ENCODE data around the gene CPNE2.
"Not testable (repeated sequence)": the region's sequence is repeated elsewhere in the genome, so short reads cannot be mapped to it uniquely, and the experiment has no call there.

CPNE2 gene

GRCh38 chr16:57108432-57108831, 16.0 kb downstream of the CPNE2 start:
- Histone ChIP-seq H3K27ac (ENCODE audit: low read depth, low read length) (no peak overlapping the region), H3K27me3 (ENCODE audit: control insufficient read depth, insufficient read depth, low read length) (no peaks in the 10 kb centered on the region), H3K4me3 (ENCODE audit: low read length) (no peak overlapping the region), H3K9ac (ENCODE audit: low read length) (no peak overlapping the region), H3K36me3 (ENCODE audit: control insufficient read depth, insufficient read depth, low read length) (no peaks in the 10 kb centered on the region), H3K4me1 (ENCODE audit: control insufficient read depth, insufficient read depth, low read length) (no peaks in the 10 kb centered on the region)

- H3K4me3 ChIP-seq (ENCODE audit: low read length); H3K4me1 ChIP-seq (ENCODE audit: control insufficient read depth, insufficient read depth, low read length); H3K27ac ChIP-seq (ENCODE audit: low read depth, low read length); H3K27me3 ChIP-seq (ENCODE audit: control insufficient read depth, insufficient read depth, low read length); H3K9ac ChIP-seq (ENCODE audit: low read length); H3K36me3 ChIP-seq (ENCODE audit: control insufficient read depth, insufficient read depth, low read length): not testable (repeated sequence)
Measured at GRCh38 chr16:57109259-57110105, 17.1 kb downstream of the CPNE2 start.

GRCh38 chr16:57110937-57111336, 18.6 kb downstream of the CPNE2 start:
- Histone ChIP-seq H3K27ac (ENCODE audit: low read depth, low read length) (no peak overlapping the region), H3K4me1 (ENCODE audit: control insufficient read depth, insufficient read depth, low read length) (no peaks in the 10 kb centered on the region), H3K27me3 (ENCODE audit: control insufficient read depth, insufficient read depth, low read length) (no peaks in the 10 kb centered on the region), H3K4me3 (ENCODE audit: low read length) (no peak overlapping the region), H3K9ac (ENCODE audit: low read length) (no peak overlapping the region), H3K36me3 (ENCODE audit: control insufficient read depth, insufficient read depth, low read length) (peaks cover 4% of the 10 kb centered on the region)

GRCh38 chr16:57111420-57111819, 19.0 kb downstream of the CPNE2 start:
- Histone ChIP-seq H3K4me1 (ENCODE audit: control insufficient read depth, insufficient read depth, low read length) (no peaks in the 10 kb centered on the region), H3K27ac (ENCODE audit: low read depth, low read length) (no peak overlapping the region), H3K9ac (ENCODE audit: low read length) (no peak overlapping the region), H3K4me3 (ENCODE audit: low read length) (no peak overlapping the region), H3K36me3 (ENCODE audit: control insufficient read depth, insufficient read depth, low read length) (peaks cover 4% of the 10 kb centered on the region), H3K27me3 (ENCODE audit: control insufficient read depth, insufficient read depth, low read length) (no peaks in the 10 kb centered on the region)

GRCh38 chr16:57112403-57113041, 20.1 kb downstream of the CPNE2 start:
- Histone ChIP-seq H3K9ac (ENCODE audit: low read length) (no peak overlapping the region), H3K4me3 (ENCODE audit: low read length) (no peak overlapping the region), H3K36me3 (ENCODE audit: control insufficient read depth, insufficient read depth, low read length) (peaks cover 4% of the 10 kb centered on the region), H3K27me3 (ENCODE audit: control insufficient read depth, insufficient read depth, low read length) (no peaks in the 10 kb centered on the region), H3K27ac (ENCODE audit: low read depth, low read length) (no peak overlapping the region), H3K4me1 (ENCODE audit: control insufficient read depth, insufficient read depth, low read length) (no peaks in the 10 kb centered on the region)

GRCh38 chr16:57113042-57113453, 20.7 kb downstream of the CPNE2 start:
- Histone ChIP-seq H3K9ac (ENCODE audit: low read length) (no peak overlapping the region), H3K36me3 (ENCODE audit: control insufficient read depth, insufficient read depth, low read length) (peaks cover 4% of the 10 kb centered on the region), H3K4me1 (ENCODE audit: control insufficient read depth, insufficient read depth, low read length) (no peaks in the 10 kb centered on the region), H3K27me3 (ENCODE audit: control insufficient read depth, insufficient read depth, low read length) (no peaks in the 10 kb centered on the region), H3K27ac (ENCODE audit: low read depth, low read length) (no peak overlapping the region), H3K4me3 (ENCODE audit: low read length) (no peak overlapping the region)

GRCh38 chr16:57113664-57114063, 21.3 kb downstream of the CPNE2 start:
- Histone ChIP-seq H3K9ac (ENCODE audit: low read length) (no peak overlapping the region), H3K36me3 (ENCODE audit: control insufficient read depth, insufficient read depth, low read length) (peaks cover 4% of the 10 kb centered on the region), H3K4me1 (ENCODE audit: control insufficient read depth, insufficient read depth, low read length) (no peaks in the 10 kb centered on the region), H3K27ac (ENCODE audit: low read depth, low read length) (no peak overlapping the region), H3K4me3 (ENCODE audit: low read length) (no peak overlapping the region), H3K27me3 (ENCODE audit: control insufficient read depth, insufficient read depth, low read length) (no peaks in the 10 kb centered on the region)

- no peaks in the 10 kb centered on the region for H3K4me1 ChIP-seq (ENCODE audit: control insufficient read depth, insufficient read depth, low read length)
- peaks cover 10% of the 10 kb centered on the region for H3K36me3 ChIP-seq (ENCODE audit: control insufficient read depth, insufficient read depth, low read length)
- H3K4me3 ChIP-seq (ENCODE audit: low read length), result no peak overlapping the region
- no peak overlapping the region for H3K27ac ChIP-seq (ENCODE audit: low read depth, low read length)
- H3K9ac ChIP-seq (ENCODE audit: low read length), result no peak overlapping the region
- H3K27me3 ChIP-seq (ENCODE audit: control insufficient read depth, insufficient read depth, low read length), result no peaks in the 10 kb centered on the region
Measured at GRCh38 chr16:57115168-57115513, 22.8 kb downstream of the CPNE2 start.

- H3K27ac ChIP-seq (ENCODE audit: low read depth, low read length), result peak overlapping the region; percentile 59
- H3K36me3 ChIP-seq (ENCODE audit: control insufficient read depth, insufficient read depth, low read length), result peaks cover 10% of the 10 kb centered on the region
- H3K27me3 ChIP-seq (ENCODE audit: control insufficient read depth, insufficient read depth, low read length), result no peaks in the 10 kb centered on the region
- no peaks in the 10 kb centered on the region for H3K4me1 ChIP-seq (ENCODE audit: control insufficient read depth, insufficient read depth, low read length)
- peak overlapping the region; percentile 22 for H3K4me3 ChIP-seq (ENCODE audit: low read length)
- no peak overlapping the region for H3K9ac ChIP-seq (ENCODE audit: low read length)
Measured at GRCh38 chr16:57115514-57116182, 23.3 kb downstream of the CPNE2 start.

GRCh38 chr16:57118461-57119084, 26.2 kb downstream of the CPNE2 start:
- no peaks in the 10 kb centered on the region for H3K4me1 ChIP-seq (ENCODE audit: control insufficient read depth, insufficient read depth, low read length)
- peaks cover 10% of the 10 kb centered on the region for H3K36me3 ChIP-seq (ENCODE audit: control insufficient read depth, insufficient read depth, low read length)
- no peak overlapping the region for H3K4me3 ChIP-seq (ENCODE audit: low read length)
- no peak overlapping the region for H3K27ac ChIP-seq (ENCODE audit: low read depth, low read length)
- no peaks in the 10 kb centered on the region for H3K27me3 ChIP-seq (ENCODE audit: control insufficient read depth, insufficient read depth, low read length)
- no peak overlapping the region for H3K9ac ChIP-seq (ENCODE audit: low read length)

GRCh38 chr16:57123216-57123973, 31.0 kb downstream of the CPNE2 start:
- H3K4me1 ChIP-seq (ENCODE audit: control insufficient read depth, insufficient read depth, low read length), result no peaks in the 10 kb centered on the region
- H3K36me3 ChIP-seq (ENCODE audit: control insufficient read depth, insufficient read depth, low read length), result peaks cover 6% of the 10 kb centered on the region
- H3K27ac ChIP-seq (ENCODE audit: low read depth, low read length), result no peak overlapping the region
- no peak overlapping the region for H3K4me3 ChIP-seq (ENCODE audit: low read length)
- H3K27me3 ChIP-seq (ENCODE audit: control insufficient read depth, insufficient read depth, low read length), result no peaks in the 10 kb centered on the region
- no peak overlapping the region for H3K9ac ChIP-seq (ENCODE audit: low read length)

Data from rectal smooth muscle tissue (tissue), 1 donor.